ENCODE measurements around the gene SCAF8.
"Not testable (repeated sequence)": the region's sequence is repeated elsewhere in the genome, so short reads cannot be mapped to it uniquely, and the experiment has no call there.

The SCAF8 gene, protein sequence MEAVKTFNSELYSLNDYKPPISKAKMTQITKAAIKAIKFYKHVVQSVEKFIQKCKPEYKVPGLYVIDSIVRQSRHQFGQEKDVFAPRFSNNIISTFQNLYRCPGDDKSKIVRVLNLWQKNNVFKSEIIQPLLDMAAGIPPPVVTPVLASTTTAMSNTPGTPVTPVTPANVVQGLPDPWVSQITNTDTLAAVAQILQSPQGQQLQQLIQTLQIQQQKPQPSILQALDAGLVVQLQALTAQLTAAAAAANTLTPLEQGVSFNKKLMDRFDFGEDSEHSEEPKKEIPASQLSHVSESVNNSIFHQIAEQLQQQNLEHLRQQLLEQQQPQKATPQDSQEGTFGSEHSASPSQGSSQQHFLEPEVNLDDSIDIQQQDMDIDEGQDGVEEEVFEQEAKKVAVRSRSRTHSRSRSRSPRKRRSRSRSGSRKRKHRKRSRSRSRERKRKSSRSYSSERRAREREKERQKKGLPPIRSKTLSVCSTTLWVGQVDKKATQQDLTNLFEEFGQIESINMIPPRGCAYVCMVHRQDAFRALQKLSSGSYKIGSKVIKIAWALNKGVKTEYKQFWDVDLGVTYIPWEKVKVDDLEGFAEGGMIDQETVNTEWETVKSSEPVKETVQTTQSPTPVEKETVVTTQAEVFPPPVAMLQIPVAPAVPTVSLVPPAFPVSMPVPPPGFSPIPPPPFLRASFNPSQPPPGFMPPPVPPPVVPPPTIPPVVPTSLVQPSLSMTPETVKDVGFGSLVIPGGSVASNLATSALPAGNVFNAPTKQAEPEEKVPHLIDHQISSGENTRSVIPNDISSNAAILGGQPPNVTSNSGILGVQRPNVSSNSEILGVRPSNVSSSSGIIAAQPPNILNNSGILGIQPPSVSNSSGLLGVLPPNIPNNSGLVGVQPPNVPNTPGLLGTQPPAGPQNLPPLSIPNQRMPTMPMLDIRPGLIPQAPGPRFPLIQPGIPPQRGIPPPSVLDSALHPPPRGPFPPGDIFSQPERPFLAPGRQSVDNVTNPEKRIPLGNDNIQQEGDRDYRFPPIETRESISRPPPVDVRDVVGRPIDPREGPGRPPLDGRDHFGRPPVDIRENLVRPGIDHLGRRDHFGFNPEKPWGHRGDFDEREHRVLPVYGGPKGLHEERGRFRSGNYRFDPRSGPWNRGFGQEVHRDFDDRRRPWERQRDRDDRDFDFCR (N-terminal part only)

DNA sequence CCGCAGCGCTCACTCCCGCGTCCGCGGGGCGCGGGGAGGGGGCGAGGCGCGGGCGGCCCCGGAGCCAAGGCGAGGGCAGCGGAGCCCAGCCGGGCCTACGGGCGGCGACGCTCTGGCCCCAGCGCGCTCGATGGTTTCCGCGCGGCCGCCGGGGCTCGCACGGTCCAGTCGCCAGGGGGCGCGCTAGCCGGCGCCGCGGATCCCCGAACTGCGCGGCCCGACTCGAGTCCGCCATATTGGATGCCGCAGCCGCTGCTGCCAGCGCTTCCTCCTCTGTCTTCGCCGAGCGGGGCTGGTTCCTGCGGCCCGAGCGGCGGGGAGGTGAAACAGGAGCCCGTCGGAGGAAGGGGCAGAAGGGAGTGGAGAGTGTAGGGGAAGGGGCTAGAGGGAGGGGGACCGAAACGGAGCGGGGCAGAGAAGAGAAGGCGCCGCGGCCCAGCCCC is at the start of gene SCAF8:
Gene SCAF8, plus strand, starts transcription at position 234 of the 443 bp plus-strand sequence. CDS start 485 bp downstream, outside the sequence.
- Mint-ChIP-seq H3K9me3 (no peaks in the 10 kb centered on the region), H3K4me1 (peaks cover 46% of the 10 kb centered on the region), H3K27ac (peak within 1 kb of the TSS; percentile 87), H3K27me3 (no peaks in the 10 kb centered on the region), H3K4me3 (peak within 1 kb of the TSS; percentile 89), H3K36me3 (ENCODE audit: low read depth) (peaks cover 16% of the 10 kb centered on the region)
- DNase-seq, result peak; percentile 88
- ATAC-seq, result peak; percentile 86

DNA sequence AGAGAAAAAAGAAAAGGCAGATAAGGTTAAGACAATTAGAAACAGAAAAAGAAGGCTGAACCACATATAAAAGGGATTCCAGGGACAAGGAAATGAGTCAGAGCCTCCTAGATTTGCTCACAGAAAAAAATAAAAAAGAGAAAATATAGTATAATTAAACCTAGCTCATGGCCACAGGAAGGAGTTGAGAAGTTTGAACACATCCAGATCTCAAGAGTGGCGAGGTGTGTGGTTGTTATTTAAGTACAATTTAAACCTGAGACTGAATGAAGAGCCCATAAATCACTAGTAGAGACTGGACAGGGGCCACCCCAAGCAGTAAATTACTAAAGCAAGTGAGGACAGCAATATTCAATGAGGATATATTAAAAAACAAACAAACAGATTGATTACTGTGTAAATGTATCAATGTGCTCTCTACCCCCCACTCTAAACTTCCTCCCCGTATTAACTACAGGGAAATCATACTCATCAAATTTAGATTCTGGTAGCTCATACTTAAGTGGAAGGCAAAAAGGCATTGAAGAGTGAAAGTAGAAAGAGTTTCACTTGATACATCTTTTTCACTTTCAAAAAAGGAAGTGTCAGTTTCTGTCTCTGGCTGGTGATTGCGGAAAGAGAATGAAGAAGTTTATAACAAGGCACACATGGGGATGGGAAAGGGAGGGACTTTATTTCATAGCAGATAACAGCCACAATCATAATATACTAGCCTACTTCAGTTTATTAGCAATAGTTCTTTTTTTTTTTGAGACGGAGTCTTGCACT is 49.3 kb upstream of the SCAF8 start:
- no peaks in the 10 kb centered on the region for H3K9me3 Mint-ChIP-seq
- DNase-seq, result no peak
- H3K4me1 Mint-ChIP-seq, result peaks cover 18% of the 10 kb centered on the region
- ATAC-seq, result peak; percentile 81
- peak overlapping the region; percentile 83 for H3K27ac Mint-ChIP-seq
- H3K27me3 Mint-ChIP-seq, result no peaks in the 10 kb centered on the region
- no peaks in the 10 kb centered on the region for H3K36me3 Mint-ChIP-seq (ENCODE audit: low read depth)
- peak overlapping the region; percentile 55 for H3K4me3 Mint-ChIP-seq

DNA sequence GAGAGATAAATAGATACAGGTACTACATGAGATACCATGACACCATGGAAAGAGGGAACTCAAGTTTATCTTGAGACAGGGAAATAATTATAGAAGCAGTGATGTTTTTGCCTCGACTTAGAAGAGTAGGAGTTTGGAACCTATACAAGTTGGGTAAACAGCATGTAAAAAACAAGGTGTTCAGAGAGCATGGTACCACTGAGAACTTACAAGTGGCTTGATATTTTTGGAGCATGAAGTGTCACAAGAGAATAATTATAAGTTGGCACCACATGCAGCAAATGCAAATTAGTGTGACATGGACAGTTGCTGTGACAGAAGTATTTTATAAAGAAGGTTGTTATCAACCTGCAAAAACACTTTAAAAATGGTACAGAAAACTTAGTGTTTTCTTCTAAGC is 47.1 kb upstream of the SCAF8 start:
- H3K27me3 Mint-ChIP-seq, result no peaks in the 10 kb centered on the region
- H3K4me3 Mint-ChIP-seq, result no peak overlapping the region
- no peak overlapping the region for H3K27ac Mint-ChIP-seq
- no peaks in the 10 kb centered on the region for H3K9me3 Mint-ChIP-seq
- ATAC-seq (no peak), DNase-seq (no peak)
- H3K4me1 Mint-ChIP-seq, result peaks cover 18% of the 10 kb centered on the region
- H3K36me3 Mint-ChIP-seq (ENCODE audit: low read depth), result no peaks in the 10 kb centered on the region

DNA sequence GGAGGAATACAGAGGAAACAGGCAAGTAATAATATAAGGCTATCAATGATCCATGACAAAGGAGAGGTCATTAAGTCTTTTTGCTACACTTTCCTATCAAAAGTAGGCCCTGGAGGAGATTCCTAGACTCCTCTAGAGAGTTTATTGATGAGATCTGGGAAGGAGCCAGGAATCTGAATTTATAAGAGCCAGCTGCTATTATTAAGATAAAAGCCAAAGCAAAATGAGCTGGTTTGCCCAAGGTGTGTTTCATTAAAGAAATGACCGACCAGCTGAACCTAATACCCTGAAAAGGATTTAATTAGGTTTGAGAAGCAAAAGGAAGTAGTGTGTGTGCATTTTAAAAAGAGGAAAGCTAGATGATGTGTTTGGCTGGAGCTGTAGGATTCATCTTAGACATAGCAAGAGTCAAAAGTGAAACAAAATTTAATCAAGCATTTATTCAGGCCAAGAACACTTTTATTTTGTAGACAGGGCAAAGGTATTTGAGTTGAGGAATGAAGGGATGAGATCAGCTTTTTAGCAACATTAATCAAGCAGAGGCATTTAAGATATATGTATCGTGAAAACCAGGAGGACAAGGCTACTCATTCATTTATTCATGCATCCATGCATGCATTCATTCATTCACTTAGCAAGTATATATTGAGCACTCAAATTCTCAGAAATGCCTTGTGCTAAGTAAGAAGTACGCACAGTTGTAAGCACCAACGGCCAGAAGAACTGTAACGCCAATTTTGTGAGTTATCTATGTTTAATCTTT is 43.5 kb upstream of the SCAF8 start:
- Mint-ChIP-seq H3K9me3 (no peaks in the 10 kb centered on the region), H3K27me3 (no peaks in the 10 kb centered on the region), H3K4me3 (no peak overlapping the region), H3K27ac (no peak overlapping the region), H3K4me1 (peaks cover 4% of the 10 kb centered on the region), H3K36me3 (ENCODE audit: low read depth) (no peaks in the 10 kb centered on the region)
- DNase-seq (no peak), ATAC-seq (no peak)

DNA sequence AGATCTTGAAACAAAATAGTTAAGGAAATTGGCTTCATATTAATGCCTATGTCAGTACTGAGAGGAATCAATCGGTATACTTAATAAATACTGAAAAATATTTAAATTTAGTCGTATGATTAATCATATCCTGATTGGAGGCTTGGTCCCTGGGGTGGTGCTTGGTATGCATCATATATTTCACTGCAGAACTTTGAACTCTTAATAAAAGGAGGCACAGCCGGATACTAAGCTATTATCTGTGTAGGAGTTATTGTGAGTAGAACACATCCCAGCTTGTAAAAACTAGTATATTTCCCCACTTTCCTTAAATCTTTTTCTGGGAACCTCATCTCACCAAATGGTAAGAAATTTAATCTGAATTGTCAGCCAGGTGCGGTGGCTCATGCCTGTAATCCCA is 42.4 kb upstream of the SCAF8 start:
- H3K27me3 Mint-ChIP-seq, result no peaks in the 10 kb centered on the region
- DNase-seq (no peak), ATAC-seq (no peak)
- H3K4me3 Mint-ChIP-seq, result no peak overlapping the region
- no peaks in the 10 kb centered on the region for H3K36me3 Mint-ChIP-seq (ENCODE audit: low read depth)
- no peak overlapping the region for H3K27ac Mint-ChIP-seq
- no peaks in the 10 kb centered on the region for H3K9me3 Mint-ChIP-seq
- no peaks in the 10 kb centered on the region for H3K4me1 Mint-ChIP-seq

DNA sequence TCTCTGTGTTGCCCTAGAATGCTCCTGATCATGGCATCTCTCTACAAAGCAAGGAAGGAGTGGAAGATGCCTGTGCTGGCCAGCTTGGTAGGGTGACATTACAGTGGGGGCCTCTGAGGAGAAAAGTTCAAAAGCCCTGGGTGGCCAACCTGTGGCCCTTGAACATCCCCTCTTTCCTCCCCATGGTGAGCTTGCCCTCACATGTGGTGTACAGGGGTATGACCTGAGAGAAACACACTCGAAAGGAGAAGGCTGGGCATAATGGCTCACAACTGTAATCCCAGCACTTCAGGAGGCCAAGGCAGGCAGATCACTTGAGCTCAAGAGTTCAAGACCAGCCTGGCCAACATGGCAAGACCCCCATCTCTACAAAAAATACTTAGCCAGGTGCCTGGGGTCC is 36.6 kb upstream of the SCAF8 start:
- Mint-ChIP-seq H3K27ac (no peak overlapping the region), H3K4me1 (no peaks in the 10 kb centered on the region), H3K4me3 (no peak overlapping the region), H3K36me3 (ENCODE audit: low read depth) (no peaks in the 10 kb centered on the region), H3K9me3 (no peaks in the 10 kb centered on the region), H3K27me3 (no peaks in the 10 kb centered on the region)
- DNase-seq, result no peak
- ATAC-seq, result no peak

DNA sequence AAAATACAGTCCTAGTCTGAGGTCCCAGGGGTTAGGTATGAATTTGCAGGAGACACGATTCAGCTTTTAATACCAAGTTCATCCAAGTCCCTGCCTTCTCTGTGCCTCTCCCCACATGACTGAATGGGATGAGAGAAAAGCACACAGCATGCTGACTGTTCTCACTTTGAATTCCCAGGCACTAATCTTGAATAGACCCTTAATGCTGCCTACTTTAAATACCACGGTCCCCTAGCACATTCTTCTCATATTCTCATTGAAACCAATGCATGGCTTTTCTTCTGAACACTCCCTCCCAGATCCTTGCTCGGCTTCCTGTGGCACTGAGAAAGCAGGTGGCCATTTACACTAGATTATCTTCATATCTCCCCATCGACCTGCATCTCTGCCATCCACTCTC is 30.1 kb upstream of the SCAF8 start:
- no peak for ATAC-seq
- peaks cover 11% of the 10 kb centered on the region for H3K27me3 Mint-ChIP-seq
- no peak for DNase-seq
- H3K27ac Mint-ChIP-seq, result no peak overlapping the region
- H3K9me3 Mint-ChIP-seq, result no peaks in the 10 kb centered on the region
- no peaks in the 10 kb centered on the region for H3K36me3 Mint-ChIP-seq (ENCODE audit: low read depth)
- no peaks in the 10 kb centered on the region for H3K4me1 Mint-ChIP-seq
- H3K4me3 Mint-ChIP-seq, result no peak overlapping the region

DNA sequence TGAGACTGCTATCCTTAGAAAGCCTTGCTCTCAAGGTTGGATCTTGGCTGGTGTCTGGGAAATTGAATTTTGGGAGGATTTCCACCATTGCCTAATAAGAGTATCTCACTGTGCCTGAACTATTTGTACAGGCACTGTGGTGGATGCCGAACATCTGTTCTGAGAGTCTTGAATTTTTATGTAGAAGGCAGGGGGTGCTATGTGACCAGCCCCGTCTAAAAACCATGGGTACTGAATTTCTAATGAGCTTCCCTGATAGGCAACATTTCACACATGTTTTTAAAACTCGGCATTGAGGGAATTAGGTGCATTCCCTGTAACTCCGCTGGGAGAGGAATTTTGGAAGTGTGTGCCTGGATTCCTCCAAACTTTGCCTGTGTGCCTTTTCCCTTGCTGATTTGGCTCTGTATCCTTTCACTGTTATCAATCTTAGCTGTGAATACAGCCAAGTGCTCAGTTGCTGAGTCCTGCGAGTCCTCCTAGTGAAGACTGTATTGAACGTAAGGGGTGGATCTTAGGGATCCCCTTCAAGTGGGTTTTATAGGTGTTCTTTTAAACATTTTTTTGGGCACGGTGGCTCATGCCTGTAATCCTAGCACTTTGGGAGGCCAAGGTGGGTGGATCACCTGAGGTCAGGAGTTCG is 27.6 kb upstream of the SCAF8 start:
- DNase-seq (no peak), ATAC-seq (no peak)
- Mint-ChIP-seq H3K27me3 (peaks cover 11% of the 10 kb centered on the region), H3K36me3 (ENCODE audit: low read depth) (no peaks in the 10 kb centered on the region), H3K9me3 (no peaks in the 10 kb centered on the region), H3K4me1 (no peaks in the 10 kb centered on the region), H3K4me3 (no peak overlapping the region), H3K27ac (no peak overlapping the region)

DNA sequence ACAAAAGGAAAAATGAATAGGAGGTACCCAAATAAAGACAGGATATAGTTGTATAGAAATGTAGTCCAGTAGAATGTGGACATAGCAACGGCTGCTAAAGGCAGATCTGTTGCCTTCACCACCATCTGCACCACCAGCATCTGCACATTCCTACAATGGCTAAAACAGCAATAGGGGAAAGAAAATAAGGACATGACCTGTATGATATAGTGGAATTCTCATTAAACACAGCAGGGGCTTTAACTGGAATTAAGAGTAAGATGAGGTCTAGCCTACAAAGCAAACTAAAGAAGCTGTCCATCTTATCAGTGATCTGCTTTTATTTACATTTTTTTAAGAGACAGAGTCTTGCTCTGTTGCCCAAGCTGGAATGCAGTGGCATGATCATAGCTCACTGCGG is 26.8 kb upstream of the SCAF8 start:
- no peak overlapping the region for H3K4me3 Mint-ChIP-seq
- H3K9me3 Mint-ChIP-seq, result no peaks in the 10 kb centered on the region
- peaks cover 11% of the 10 kb centered on the region for H3K27me3 Mint-ChIP-seq
- ATAC-seq, result no peak
- no peaks in the 10 kb centered on the region for H3K36me3 Mint-ChIP-seq (ENCODE audit: low read depth)
- H3K27ac Mint-ChIP-seq, result no peak overlapping the region
- H3K4me1 Mint-ChIP-seq, result no peaks in the 10 kb centered on the region
- DNase-seq, result no peak

DNA sequence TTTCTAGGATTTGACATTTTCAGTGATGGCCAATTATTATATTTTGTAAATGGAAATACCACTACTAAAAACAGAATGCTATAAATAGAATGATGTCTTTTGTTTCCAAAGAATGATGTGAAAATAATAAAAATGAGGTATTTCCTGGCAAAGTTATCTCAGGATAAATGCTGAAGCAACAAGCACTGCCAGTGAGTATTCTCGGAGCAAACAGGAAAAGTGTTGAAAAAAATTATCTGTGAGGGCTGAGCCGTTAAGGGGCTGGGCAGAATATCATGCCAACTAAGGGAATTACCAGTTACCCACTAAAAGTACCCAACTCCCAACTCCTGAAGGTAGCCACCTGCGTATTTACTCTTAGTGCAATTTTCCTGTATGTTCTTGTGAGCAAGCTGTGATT is 23.6 kb upstream of the SCAF8 start:
- DNase-seq (no peak), ATAC-seq (no peak)
- Mint-ChIP-seq H3K4me1 (no peaks in the 10 kb centered on the region), H3K4me3 (no peak overlapping the region), H3K27ac (no peak overlapping the region), H3K9me3 (no peaks in the 10 kb centered on the region), H3K36me3 (ENCODE audit: low read depth) (no peaks in the 10 kb centered on the region), H3K27me3 (peaks cover 6% of the 10 kb centered on the region)

DNA sequence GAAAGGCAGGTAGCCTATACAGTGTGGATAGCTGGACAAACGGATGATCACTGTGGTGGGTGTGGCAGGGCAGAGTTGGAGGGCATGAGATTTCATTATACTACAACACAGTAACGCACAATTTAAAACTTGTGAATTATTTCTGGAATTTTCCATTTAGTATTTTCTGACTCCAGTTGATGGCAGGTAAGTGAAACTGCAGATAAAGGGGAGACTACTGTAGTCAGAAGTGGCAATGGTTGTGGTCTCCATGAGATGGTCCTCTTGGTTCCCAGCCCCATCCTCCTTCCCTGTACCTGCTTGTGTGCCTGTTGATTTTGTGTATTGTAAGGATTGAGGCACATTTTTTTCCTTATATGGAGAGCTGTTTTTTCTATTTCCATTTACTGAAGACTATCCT is 22.5 kb upstream of the SCAF8 start:
- Mint-ChIP-seq H3K4me1 (peaks cover 4% of the 10 kb centered on the region), H3K9me3 (no peaks in the 10 kb centered on the region), H3K27ac (no peak overlapping the region), H3K36me3 (ENCODE audit: low read depth) (no peaks in the 10 kb centered on the region), H3K4me3 (no peak overlapping the region), H3K27me3 (peaks cover 6% of the 10 kb centered on the region)
- DNase-seq (no peak), ATAC-seq (no peak)

DNA sequence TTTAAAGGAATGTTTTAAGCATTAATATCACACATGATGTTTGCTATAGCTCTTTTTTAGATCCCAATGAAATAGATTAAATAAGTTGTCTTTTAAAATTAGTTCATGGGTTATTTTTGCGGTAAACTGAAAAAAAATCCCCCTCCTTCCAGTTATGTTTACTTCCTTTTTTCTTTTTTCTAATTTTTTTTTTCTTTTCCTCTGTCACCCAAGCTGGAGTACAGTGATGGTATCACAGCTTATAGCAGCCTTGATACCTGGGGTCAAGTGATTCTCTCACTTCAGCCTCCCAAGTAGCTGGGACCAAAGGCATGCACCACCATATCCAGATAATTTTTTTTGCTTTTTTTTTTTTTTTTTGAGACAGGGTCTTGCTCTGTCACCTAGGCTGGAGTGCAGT is 17.8 kb upstream of the SCAF8 start:
- Mint-ChIP-seq H3K27me3 (peaks cover 2% of the 10 kb centered on the region), H3K4me3 (no peak overlapping the region), H3K36me3 (ENCODE audit: low read depth) (peaks cover 4% of the 10 kb centered on the region), H3K9me3 (peaks cover 14% of the 10 kb centered on the region), H3K27ac (no peak overlapping the region), H3K4me1 (peaks cover 4% of the 10 kb centered on the region)
- no peak for ATAC-seq
- no peak for DNase-seq

DNA sequence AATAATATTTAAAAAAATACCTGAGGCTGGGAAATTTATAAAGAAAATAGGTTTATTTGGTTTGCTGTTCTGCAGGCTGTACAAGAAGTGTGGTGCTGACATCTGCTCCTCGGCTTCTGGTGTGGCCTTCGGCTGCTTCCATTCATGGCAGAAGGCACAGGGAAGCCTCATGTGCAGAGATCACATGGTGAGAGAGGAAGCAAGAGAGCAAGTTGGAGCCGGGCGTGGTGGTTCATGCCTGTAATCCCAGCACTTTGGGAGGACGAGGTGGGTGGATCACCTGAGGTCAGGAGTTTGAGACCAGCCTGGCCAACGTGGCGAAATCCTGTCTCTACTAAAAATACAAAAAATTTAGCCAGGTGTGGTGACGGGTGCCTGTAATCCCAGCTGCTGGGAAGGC is 16.9 kb upstream of the SCAF8 start:
- H3K9me3 Mint-ChIP-seq, result peaks cover 15% of the 10 kb centered on the region
- H3K4me3 Mint-ChIP-seq; H3K36me3 Mint-ChIP-seq (ENCODE audit: low read depth); ATAC-seq; DNase-seq; H3K27me3 Mint-ChIP-seq; H3K27ac Mint-ChIP-seq; H3K4me1 Mint-ChIP-seq: not testable (repeated sequence)

All from activated naive CD8-positive, alpha-beta T cell treated with anti-CD3 and anti-CD28 coated beads, Interleukin-2, amount 50 U/mL, for 24 hours (primary cell).